Mesothelial cell of epicardium (in vitro differentiated cells): ENCODE measurements around the gene RAD18. TPM values are rescaled to one million over a fixed set of nuclear protein-coding genes. Genes with fewer than 3 reads are reported as not detected.

Experiments
- DNase-seq, 2 experiments: peaks; one replicate each; pipeline ENCODE4 v3.0.0; 2021; ENCODE audit warnings: low spot score in 2 of 2; ENCODE audit not compliant: unreplicated experiment in 2 of 2
- H3K27ac Mint-ChIP-seq: 2 replicates; pipeline ENCODE4 v1.8.0; 2021; ENCODE audit warnings: mixed read lengths
- H3K27me3 Mint-ChIP-seq: 2 replicates; pipeline ENCODE4 v1.8.0; 2021; ENCODE audit warnings: low read depth, mixed read lengths
- H3K36me3 Mint-ChIP-seq: 2 replicates; pipeline ENCODE4 v1.8.0; 2021; ENCODE audit warnings: mixed read lengths
- H3K4me1 Mint-ChIP-seq: 2 replicates; pipeline ENCODE4 v1.8.0; 2021; ENCODE audit warnings: mixed read lengths
- H3K4me3 Mint-ChIP-seq: 2 replicates; pipeline ENCODE4 v1.8.0; 2021; ENCODE audit warnings: mild to moderate bottlenecking, moderate library complexity, mixed read lengths
- H3K9me3 Mint-ChIP-seq: 2 replicates; pipeline ENCODE4 v1.8.0; 2021; ENCODE audit warnings: mixed read lengths
- total RNA-seq: library from RNA; stranded (reverse); gene quantifications from 3 replicates; pipeline ENCODE4 v1.2.1, GENCODE V29; 2021
- TF ChIP-seq, protein P1 (sequence below): fragments of 200-600 bp; sonication (generic); IDR thresholded peaks from one replicate; pipeline ENCODE4 v1.5.0; 2021; ENCODE audit warnings: antibody characterized with exemption; ENCODE audit not compliant: unreplicated experiment

The RAD18 gene
- total RNA-seq, 1 donor from 2014 or later = 23.2 TPM

DNA sequence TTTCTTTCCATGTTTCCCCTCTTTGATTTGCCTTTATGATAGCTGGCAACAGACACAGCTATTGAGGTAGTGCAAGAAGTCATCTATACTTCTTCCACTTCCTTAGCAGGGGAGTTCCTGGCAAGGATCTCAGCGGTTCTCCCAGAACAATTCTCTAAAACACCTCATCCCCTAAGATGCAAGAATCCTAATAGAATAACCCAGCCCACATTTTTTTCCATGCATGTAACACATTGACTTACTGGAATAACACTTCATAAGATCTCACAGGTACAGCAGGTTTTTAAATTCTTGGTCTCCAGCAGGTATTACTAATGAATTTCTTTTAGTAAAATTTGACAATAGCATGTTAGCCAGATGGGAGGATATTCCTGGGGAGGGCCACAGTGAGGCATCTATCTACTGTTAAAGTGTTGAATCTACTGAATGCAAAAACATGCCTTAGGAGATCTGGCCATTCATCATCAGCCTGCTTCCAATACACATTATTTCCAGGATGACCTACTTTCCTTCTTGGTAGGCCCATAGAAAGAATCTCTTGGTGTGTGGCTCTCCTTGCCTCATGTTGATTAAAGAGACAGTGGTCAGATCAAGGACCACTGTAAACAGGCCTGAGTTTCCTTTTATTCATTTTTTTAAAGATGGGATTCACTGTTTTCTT lies 78.5 kb downstream of the RAD18 start:
- H3K27ac Mint-ChIP-seq = peak overlapping the region; percentile 13
- TF ChIP-seq, protein P1, sequence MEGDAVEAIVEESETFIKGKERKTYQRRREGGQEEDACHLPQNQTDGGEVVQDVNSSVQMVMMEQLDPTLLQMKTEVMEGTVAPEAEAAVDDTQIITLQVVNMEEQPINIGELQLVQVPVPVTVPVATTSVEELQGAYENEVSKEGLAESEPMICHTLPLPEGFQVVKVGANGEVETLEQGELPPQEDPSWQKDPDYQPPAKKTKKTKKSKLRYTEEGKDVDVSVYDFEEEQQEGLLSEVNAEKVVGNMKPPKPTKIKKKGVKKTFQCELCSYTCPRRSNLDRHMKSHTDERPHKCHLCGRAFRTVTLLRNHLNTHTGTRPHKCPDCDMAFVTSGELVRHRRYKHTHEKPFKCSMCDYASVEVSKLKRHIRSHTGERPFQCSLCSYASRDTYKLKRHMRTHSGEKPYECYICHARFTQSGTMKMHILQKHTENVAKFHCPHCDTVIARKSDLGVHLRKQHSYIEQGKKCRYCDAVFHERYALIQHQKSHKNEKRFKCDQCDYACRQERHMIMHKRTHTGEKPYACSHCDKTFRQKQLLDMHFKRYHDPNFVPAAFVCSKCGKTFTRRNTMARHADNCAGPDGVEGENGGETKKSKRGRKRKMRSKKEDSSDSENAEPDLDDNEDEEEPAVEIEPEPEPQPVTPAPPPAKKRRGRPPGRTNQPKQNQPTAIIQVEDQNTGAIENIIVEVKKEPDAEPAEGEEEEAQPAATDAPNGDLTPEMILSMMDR = no peak

DNA sequence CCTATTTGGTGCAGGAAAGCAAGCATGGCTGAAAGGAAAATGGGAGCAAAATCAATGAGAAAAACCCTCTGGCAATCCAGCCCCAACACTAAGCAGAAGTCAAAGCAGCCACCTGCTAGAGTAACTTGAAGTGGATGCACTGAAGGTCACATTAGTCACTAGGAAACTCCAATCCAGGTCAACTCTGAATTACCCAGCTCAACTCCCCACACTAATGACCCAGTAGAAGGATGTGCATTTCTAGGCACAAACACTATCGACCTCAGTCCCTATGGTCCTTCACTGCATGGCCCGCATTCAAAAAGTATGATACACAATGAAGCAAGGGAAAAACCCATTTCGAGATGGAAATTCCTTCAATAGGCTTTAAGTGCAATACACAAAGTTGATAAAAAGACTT lies 80.6 kb downstream of the RAD18 start:
- H3K9me3 Mint-ChIP-seq = peaks cover 12% of the 10 kb centered on the region
- H3K27ac Mint-ChIP-seq = peak overlapping the region; percentile 76
- TF ChIP-seq, protein P1 = no peak
- no peaks in the 10 kb centered on the region for H3K27me3 Mint-ChIP-seq
- H3K36me3 Mint-ChIP-seq = peaks cover 27% of the 10 kb centered on the region
- DNase-seq = no peak
- no peak overlapping the region for H3K4me3 Mint-ChIP-seq
- peaks cover 24% of the 10 kb centered on the region for H3K4me1 Mint-ChIP-seq

More for the DNA sequence above, 78.5 kb downstream of the RAD18 start:
- Mint-ChIP-seq H3K27me3 (no peaks in the 10 kb centered on the region), H3K4me3 (no peak overlapping the region), H3K9me3 (peaks cover 12% of the 10 kb centered on the region), H3K4me1 (peaks cover 37% of the 10 kb centered on the region), H3K36me3 (peaks cover 26% of the 10 kb centered on the region)
- no peak for DNase-seq

DNA sequence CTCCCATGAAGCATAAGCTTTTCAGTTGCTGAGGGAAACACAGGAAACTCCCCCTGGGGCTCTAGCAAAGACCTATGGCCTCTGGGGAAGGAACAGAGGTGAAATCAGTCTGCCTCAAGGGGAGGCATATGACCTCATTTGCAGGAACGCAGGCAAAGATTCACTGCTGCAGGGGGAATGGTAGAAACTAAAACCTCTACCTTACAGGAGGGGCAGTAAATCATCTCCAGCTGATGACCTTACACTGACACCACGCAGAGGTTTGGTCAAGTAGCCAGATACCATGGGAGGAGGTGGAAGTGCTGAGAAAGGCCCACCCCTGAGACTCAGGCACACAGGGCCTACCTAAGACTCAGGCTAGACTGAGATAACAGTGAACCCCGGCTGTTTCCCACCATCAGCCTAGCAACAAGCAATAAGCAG lies 81.1 kb downstream of the RAD18 start:
- Mint-ChIP-seq H3K4me1 (peaks cover 20% of the 10 kb centered on the region), H3K36me3 (peaks cover 32% of the 10 kb centered on the region), H3K27ac (peak overlapping the region; percentile 76), H3K27me3 (no peaks in the 10 kb centered on the region), H3K4me3 (no peak overlapping the region), H3K9me3 (peaks cover 12% of the 10 kb centered on the region)
- no peak for DNase-seq
- TF ChIP-seq, protein P1 = no peak

DNA sequence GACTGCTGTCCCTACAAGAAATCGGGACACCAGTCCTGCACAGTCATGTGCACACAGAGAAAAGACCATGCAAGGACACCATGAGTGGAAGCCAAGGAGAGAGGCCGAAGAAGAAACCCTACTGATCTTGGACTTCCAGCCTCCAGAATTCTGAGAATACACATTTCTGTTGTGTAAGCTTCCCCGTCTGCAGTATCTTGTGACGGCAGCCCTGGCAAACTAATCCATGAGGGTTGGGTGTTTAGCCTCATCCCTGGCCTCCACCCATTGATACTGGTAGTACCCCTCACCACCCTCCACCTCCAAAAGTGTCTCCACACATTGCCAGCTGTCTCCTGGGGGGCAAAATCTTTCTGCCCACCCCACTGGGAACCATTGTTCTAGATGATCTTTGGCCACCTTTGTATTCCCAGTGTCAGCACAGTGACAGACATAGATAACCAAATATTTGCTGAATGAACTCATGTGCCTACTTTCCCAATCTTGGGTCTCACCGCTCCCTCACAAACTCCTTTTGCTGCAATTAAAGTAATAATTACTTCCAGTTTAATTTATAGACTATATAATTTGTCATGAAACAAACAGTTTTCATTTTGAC lies 83.8 kb downstream of the RAD18 start:
- Mint-ChIP-seq H3K9me3 (peaks cover 12% of the 10 kb centered on the region), H3K4me1 (peaks cover 9% of the 10 kb centered on the region), H3K27me3 (no peaks in the 10 kb centered on the region), H3K36me3 (peaks cover 31% of the 10 kb centered on the region), H3K27ac (no peak overlapping the region), H3K4me3 (no peak overlapping the region)
- DNase-seq = no peak
- TF ChIP-seq, protein P1 = no peak

DNA sequence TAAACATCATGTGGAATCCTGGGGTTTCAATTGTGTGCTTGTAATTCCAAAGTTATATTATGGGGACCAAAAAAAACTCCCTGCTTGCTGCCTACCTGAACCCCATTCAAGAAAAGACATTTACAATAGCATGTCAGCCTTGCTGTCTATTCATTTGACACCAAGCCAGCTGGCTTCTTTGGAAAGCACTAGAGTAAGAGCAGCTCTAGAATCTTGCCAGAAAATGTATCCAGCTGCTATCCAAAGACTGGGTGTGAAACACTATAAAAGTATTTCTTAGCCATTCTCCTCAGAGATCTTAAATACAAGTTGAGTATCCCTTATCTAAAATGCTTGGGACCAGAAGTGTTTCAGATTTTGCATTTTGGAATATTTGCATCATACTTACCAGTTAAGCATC lies 87.4 kb downstream of the RAD18 start:
- DNase-seq = no peak
- H3K4me1 Mint-ChIP-seq = peaks cover 10% of the 10 kb centered on the region

More for the DNA sequence above, 87.4 kb downstream of the RAD18 start:
- Mint-ChIP-seq H3K27ac (no peak overlapping the region), H3K36me3 (peaks cover 14% of the 10 kb centered on the region), H3K27me3 (no peaks in the 10 kb centered on the region), H3K4me3 (no peak overlapping the region), H3K9me3 (no peaks in the 10 kb centered on the region)
- TF ChIP-seq, protein P1 = no peak
